Measurements from ENCODE around the gene OAT.

OAT gene

DNA sequence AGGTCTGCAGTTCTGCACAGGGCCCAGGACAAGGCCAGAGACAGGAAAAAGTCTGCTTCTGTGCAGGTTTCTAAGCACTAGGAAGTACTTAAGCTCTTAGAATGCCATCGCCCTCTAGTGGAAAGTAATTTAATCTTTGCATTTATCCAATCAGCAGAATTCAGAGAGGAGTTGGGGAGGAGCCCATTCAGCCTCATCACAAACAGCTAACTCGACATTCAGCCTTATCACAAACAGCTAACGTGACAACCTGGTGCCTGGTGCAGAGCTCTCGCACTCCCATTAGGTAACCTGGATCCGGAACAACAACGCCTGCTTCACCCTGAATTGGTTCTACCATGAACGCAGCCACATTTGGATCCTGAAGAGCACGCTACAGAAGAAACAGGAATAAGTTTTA, 15.2 kb downstream of the OAT start:
- peak; percentile 64 for DNase-seq (ENCODE audit: low spot score)

DNA sequence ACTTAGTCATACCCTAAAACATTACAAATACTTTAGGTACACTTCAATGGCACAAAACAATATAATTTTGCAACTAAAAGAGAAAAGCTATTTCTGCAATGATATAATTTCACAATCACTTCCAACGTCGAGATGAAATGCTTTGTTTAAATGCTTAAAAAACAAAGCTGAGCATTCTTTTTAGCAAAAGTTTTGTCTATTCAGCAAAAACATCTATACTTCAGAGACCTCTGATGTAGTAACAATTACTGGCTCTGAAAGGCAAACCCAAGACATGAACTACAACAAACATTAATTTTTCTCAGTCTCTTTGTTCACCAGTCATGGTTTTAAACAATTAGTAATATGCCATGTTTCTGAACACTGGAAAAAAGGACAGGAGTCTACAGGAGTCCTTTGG, 16.4 kb downstream of the OAT start:
- DNase-seq (ENCODE audit: low spot score), result no peak

DNA sequence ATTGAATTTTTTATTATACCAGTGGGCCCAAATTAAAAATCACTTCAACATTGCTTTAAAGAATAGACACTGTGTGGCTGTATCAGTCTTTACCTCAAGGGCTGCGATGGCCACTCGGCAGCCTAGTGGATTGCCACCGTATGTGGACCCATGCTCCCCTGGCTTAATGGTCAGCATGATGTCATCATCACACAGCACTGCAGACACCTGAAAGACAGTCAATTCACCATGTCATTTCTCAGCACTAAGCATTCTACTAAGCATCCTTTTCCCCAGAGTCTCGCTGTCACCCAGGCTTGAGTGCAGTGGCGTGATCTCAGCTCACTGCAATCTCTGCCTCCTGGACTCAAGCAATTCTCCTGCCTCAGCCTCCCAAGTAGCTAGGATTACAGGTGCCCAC, 17.1 kb downstream of the OAT start:
- no peak for DNase-seq (ENCODE audit: low spot score)

DNA sequence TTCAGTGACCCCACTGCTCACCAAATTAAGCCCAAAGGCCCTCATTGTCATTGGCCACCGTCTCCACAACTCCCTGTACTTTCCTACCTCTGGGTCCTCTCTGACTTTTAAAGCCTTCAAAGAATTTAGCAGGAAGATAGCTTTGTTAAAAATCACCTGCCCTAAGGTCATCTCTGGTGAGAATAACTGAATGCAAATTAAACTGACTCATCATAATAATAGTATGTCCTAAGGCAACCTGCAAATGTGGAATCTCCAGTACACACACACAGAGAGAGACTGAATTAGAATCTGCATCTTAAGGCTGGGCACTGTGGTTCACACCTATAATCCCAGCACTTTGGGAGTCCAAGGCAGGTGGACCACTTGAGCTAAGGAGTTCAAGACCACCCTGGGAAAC, 24.1 kb downstream of the OAT start:
- DNase-seq (ENCODE audit: low spot score), result no peak

DNA sequence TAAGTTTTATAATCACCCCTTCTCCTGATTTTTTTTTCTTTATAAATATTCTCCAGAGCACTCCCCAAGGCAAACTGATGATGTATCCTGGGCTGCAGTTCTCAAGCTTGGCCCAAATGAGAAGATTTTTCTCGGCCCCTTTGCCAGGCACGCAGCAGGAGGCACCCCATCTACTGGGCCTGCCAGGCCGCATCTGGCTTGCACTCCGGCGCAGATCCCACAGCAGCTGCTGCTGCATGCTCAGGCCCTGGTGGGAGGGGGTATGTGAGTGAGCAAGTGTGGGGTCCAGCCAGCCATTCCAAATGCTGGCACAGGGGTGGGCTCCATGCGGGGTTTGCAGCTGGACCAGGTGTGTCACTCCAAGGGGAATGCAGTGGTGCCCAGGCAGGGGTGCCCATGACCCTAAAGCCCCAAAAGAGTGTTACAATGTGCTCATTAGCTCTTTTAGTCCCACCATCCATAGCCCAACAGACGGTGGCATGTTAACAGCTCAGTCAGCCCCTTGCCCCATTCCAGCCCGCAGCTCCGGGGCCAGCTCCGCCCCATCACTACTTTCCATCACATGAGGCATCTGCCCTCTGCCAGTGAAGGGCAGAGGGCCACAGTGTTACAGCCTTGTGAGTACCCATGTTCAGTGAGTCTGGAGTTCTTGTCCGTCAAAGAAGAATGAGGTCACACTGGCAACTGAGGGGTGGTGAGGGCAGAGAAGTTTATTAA, 25.9 kb downstream of the OAT start:
- no peak for DNase-seq (ENCODE audit: low spot score)

DNA sequence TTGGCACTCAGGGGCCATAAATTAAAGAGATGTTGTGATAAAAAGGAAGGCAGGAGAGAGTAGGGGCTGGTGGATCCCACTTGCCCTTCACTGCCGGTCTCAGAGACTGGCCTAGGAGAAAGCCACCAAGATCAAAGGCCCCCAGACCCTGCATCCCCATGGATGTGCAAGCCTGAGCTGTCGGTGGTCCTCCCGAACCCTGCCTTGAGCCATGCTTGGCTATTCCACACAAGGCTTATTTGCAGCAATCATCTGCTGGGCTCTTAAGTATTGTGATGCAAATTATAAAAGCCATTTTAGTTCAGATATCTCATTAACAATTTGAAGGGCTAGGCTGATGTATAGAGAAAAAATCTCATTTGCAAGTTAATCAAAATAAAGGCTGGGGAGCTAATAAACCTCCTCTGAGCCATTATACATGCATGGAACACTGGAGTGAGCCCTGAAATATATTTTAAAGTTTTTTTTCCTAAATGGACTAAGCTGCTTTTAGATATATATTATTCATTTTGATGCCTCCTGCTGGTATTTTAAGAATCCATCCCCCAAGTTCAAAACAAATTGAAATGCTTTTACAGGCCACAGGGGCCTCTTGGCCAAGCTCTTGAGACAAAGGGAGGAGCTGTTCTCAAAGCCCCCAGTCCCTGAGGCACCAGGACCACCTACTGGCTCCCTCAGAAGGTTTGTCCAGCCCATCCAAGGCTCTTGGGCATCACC, 28.1 kb downstream of the OAT start:
- DNase-seq (ENCODE audit: low spot score), result no peak

DNA sequence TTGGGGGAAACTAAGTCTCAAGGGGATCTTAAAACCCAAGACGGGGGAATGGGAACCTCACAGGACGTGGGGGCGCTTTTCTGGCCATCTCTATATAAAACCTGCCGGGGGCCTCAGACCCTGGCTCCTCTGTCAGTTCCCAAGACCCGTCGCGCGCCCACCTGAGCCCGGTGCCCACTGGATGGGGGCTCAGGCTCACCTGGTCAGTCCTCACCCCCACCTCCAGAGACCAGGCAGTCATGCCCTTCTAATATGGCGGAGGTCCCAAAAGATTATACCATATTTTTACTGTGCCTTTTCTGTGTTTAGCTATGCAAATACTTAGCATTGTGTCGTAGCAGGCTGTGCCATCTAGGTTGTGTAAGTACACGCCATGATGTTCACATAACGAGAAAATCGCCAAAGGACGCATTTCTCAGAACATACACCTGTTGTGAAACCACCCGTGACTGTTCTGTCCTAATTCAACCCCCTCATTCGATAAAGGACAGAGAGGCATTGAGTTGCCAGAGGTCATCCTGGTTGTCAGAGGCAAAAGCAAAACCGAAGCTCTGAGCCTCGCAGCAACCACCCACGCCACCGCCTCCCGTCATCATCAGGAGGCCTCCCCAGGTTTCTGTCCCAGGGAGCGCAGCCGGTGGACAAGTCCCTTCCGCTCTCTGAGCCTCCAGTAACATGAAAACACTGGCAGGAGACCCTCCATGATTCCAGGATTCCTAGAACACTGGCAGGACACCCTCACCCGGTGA, 28.9 kb downstream of the OAT start:
- DNase-seq (ENCODE audit: low spot score), result no peak

DNA sequence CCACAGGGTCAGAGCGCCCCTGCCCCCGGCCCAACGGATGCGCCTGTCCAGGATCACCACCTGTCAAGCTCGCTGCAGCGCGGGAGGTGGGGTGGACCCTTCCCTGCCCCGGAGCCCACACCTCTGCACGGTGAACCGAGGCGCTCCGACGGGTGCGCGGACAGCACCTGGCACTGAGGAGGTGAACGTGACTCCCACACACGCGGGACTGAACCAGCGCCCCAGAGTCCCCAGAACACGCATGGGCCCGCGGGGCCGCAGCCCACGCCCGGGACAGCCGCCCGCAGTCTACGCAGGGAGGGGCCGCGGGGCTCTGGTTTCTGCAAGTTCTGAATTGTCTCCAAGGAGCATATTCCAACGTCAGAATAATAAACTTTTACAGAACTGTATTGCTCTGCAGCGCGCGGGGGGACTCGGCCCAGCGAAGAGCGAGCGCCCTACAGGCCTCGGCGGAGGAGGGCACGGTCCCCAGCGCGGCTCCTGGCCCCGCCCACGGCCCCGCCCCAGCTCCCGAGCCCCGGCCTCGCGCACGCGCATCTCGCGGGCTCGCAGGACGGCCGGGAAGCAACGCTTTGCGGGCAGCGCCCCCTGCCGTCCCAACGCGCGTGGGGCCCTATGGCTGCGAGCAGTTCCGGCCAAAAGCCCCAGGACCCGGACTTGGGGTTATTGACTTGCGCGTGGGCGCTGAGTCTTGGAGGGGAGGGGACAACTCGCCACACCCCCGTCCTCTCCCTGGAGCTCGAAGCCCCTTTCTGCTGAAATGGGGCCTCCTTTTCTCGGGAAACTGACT, 29.7 kb downstream of the OAT start:
- peak; percentile 87 for DNase-seq (ENCODE audit: low spot score)

DNA sequence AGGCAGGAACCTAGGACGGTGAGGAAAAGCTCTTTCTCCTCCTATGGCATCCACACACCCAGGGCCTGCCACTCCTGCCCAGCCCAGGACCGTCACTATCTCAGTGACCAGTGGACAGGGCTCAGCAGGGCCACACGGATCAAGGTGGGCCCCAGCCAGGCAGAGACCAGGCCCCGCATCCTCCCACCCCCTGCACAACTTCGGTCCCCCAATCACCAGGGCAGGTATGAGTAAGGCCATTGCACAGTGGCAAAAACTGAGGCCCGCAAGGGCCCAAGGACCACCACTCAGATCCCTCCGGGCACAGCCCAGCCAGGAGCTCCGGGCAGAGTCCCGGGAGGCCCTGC, 30.3 kb downstream of the OAT start:
- no peak for DNase-seq (ENCODE audit: low spot score)

DNA sequence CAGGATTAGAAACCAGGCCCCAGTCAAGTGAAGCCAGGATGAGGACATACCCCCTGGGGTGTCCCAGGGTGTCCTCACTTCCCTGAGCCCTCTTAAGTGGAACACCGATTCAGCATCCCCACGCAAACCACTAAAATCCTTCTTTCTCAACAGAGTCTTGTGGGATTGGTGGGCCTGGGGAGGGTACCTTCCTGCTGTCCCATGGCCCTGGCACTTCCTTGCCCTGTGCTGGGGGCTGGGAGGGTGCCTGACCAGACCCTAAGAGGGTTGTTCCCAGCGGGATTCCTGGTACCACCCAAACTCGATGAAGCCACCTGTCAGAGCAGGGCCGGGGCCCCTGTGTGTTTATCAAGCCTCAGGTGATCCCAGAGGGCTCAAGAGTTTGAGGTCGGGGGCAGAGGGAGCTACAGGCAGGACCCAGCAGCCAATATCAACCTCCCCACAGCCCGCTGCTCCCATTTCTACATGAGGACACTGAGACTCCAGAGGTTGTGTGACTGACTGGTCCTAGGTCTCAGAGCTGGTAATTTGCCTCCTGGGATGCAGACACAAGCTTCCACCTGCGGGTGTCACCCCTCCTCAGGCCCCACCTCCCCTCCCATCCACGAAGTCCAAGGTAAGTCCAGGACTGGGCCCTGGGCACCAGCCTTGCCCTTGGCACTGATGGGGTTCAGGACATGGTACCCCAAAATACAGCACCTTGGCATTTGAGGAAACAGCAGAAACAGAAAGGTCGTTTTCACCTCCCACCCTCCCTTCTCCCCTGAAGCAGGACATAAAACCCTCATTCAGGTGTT, 31.4 kb downstream of the OAT start:
- DNase-seq (ENCODE audit: low spot score), result no peak

DNA sequence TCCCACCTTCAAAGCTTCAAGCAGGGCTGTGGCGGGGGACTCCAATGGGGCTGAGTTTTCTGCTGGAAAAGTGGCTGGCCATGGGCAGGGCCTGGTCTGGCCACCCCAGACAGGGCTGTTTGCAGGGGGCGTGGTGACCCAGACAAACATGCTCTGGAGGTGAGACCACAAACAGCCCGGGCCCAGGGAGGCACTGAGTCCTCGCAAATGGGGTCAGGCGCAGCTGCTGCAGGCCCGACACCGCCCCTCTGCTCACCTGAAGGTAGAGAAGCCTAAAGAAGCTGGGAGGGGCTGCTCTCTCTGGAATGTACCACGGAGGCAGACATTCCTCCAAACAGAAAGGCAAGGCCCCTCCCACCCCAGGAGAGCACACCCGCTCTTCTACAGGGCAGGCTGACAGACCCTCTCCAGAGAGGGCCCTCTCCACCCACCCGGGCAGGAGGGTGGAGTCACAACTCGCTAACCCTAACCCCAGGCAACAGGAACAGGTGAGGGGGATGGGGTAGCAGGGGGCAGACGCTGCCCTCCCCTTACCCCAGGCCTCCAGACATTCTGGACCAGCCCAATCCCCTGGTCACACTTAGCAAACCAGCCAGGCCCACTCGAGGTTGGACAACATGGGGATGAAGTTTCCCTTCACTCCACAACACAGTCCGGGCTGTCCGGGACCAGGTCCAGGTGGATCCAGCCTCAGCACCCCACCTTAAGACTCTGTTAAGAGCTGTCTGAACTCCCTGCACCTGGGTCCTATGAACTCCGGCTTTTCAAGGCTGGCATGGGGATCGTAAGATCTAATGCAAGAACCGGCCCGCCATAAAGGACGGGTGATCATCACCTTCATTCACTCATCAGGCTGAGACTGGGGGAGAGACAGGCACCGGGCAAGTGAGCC, 32.3 kb downstream of the OAT start:
- DNase-seq (ENCODE audit: low spot score), result no peak

DNA sequence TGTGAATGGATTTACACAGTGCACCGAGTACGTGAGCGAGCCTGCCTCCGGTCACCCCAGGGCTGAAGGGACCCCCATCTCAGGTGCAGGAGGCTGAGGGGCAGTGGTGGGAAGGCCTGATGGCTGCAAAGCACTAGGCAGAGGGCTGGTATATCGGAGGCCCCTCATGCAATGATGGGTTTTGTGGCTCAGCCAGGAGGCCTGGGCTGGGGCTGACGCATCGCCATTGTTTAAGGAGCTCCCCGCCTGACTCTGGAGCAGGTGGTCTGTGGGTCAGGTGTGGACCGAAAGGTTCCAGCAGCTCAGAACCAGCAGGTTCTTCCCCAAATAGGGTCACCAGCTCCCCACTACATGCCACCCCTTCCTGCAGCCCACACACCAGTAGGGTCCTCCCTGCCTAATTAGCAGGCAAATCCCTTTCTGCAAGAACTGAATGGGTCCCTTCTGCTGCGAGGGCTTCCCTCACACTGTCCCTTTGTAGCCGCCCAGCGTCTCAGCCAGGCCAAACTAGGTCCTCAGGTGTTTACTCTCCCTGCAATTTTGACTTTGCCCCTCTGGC, 33.0 kb downstream of the OAT start:
- no peak for DNase-seq (ENCODE audit: low spot score)

DNA sequence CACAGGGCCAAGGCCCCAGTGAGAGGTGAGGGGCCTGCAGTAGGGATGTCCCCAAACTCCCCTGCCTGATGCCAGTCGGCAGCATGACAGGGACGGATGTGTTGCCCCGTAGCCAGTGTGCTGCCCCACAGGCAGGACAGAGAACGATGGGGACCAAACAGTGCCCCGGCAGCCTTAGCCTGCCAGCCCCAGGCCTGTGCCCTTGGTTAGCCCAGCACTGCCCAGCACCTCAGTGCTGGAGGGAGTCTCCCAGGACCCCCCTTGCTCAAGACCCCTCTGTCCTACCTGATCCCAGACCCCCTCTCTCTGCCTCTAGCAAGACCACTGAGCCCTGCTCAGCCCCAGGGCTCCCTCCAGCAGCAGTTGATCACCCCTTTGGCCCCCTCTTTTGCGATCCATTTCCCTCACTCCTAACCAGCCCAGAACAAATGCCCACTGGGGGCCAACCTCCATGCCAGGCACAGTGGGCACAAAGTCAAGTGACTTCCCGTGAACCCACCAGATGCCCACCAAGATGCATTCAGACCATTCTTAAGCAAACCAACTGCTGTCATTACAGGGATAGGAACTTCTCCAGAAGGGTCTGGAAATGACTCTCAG, 34.0 kb downstream of the OAT start:
- no peak for DNase-seq (ENCODE audit: low spot score)

DNA sequence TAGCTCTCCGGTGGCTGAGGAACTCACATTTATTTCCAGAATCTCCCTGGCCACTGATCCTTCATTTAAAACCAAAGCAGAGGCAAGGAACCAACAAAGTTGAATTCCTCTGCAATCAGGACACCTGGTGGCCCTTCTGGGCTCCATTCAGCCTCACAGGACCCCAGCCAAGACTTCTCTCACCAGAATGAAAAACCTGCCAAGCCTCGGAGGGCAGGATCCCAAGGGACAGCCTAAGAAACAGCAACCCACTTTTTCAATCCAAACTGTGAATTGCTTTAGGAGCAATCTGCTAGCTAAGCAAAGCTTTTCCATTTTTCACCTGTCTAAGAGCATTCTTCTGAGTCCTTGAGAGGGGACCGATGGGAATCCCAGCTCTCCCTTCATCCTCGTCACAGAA, 34.6 kb downstream of the OAT start:
- DNase-seq (ENCODE audit: low spot score), result no peak

DNA sequence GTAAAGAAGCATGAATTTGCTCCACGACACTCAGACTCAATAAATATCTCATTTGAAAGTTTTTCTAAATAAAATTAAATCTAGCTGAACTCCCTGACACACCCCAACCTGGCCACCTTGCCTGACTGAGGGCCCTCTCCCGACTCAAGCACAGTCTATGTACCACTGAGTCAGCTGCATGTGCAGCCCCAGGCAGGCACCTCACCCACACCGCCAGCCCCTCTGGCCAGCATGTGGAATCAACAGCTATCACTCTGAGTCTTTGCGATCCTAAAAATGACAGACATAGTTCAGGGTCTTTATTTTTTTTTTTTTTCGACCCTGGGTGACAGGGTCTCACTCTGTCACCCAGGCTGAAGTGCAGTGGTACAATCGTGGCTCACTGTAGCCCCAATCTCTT, 35.2 kb downstream of the OAT start:
- no peak for DNase-seq (ENCODE audit: low spot score)

DNA sequence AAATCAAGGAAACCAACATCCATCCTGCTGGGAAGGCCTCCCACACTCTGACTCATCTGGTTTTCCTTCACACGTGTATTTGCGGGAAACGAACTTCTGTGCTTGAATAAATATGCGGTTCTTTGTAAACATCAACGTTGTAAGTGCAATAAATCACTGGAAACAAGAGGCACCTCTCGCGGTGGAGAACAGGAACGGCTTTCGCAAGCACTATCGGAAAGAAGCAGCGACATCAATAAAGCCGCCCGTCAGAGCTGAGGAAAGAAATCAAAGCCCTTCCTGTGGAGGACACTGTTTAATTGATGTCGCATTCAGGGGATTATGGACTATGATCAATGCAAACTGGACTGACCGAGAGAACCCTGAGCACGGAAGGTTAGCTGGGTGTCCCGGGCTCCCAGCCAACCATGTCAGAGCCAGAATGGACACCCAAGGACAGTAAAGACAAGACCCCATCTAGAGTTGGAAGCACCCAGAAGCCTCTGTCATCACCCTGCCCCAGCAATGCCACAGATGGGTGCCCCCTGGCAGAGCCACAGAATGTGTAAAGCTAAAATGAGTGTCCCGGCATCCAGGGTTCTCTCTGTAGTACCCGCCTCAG, 37.6 kb downstream of the OAT start:
- DNase-seq (ENCODE audit: low spot score), result no peak

DNA sequence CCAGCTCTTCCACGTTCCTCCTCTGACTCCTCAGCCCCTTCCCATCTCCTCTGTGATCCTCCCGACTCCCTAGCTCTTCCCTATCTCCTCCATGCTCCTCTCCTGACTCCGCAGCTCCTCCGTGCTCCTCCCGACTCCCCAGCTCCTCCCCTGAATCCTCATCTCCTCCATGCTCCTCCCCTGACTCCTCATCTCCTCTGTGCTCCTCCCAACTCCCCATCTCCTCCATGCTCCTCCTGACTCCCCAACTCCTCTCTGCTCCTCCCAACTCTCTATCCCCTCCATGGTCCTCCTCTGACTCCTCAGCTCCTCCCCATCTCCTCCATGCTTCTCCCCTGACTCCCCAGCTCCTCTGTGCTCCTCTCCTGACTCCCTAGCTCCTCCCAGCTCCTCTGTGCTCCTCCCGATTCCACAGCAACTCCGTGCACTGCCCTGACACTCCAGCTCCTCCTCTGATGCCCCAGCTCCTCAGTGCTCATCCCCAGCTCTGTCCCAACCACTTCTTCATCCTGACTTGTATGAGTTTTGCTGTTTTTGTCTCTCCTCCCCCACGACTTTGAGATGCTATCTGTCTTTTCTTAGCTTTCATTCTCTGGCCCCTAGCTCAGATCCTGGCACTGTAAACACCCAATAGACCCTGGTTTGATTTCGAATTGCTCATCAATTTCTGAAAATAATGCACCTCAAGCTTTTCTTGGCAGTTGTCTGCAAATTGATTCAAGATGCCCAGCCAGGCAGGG, 38.3 kb downstream of the OAT start:
- no peak for DNase-seq (ENCODE audit: low spot score)

DNA sequence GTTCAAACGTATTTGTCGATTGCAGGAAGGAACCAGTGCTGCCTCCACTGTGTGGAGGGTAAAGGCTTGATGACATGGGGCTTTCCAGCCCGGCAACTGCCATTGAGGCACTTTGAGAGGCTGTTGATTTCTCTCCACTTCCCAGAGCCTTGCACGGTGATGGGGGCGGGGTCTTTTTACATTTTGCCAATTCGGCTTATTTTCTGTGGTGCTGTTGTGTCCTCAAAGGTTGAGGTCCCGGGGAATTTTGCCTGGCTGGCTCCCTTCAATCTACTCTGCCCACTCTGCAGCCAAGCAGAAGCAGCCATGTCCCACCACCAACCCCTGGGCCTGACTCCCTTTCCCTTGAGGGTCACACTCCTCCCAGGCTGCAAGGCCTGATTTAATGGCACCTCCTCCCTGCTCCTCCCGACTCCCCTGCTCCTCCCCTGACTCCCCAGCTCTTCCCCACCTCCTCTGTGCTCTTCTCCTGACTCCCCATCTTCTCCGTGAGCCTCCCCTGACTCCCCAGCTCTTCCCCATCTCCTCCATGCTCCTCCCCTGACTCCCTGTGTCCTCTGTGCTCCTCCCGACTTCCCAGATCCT, 39.0 kb downstream of the OAT start:
- DNase-seq (ENCODE audit: low spot score), result no peak
